ENCODE results near the gene TTLL8. TPM values are rescaled to one million over a fixed set of nuclear protein-coding genes. Genes with fewer than 3 reads are reported as not detected.

The TTLL8 gene
- total and polyA plus RNA-seq, 2 donors (not counting 3 experiments of a cell fraction or from before 2014, with no cell fraction given): not detected

DNA sequence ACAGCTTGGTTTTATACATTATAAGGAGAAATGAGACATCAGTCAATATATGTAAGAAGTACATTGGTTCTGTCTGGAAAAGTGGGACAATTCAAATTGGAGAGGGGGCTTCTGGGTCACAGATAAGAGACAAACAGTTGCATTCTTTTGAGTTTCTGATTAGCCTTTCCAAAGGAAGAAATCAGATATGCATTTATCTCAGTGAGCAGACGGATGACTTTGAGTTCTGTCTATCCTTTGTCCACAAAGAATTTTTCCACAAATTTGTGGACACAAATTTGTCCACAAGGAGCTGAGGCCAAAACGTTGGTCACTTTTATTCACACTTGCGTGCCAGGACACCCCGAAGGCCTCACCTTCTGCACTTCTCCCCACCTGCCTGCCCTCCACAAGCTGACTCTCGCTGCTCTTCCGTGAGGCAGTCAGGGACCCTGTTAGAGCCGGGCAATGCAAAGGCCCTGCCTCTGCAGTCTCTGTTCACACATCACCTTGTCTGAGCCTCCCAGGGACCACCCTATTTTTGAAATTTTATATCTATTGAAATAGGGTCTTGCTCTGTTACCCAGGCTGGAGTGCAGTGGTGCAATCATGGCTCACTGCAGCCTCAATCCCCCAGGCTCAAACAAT lies 66.1 kb downstream of the TTLL8 start:
- DNase-seq (ENCODE audit: low read depth, low spot score) (no peak), FAIRE-seq (no peak)
- Histone ChIP-seq H2AFZ (ENCODE audit: low read depth, low read length) (no peak overlapping the region), H3K4me3 (replicated peaks in 1 of 3; ENCODE audit: insufficient read depth in 1 of 3, low read depth in 1 of 3, low read length in 3 of 3) (no peak overlapping the region), H3K9ac (replicated peaks; ENCODE audit: extremely low read depth, insufficient read depth, low read length) (no peak overlapping the region), H3K9me1 (replicated peaks; ENCODE audit: control insufficient read depth, extremely low read depth, insufficient read depth, low read length) (no peaks in the 10 kb centered on the region), H3K79me2 (ENCODE audit: control insufficient read depth, insufficient read depth, low read length) (no peaks in the 10 kb centered on the region), H3K9me3 (replicated peaks; ENCODE audit: control insufficient read depth, insufficient read depth, low read length) (no peaks in the 10 kb centered on the region), H3K4me1 (ENCODE audit: control insufficient read depth, extremely low read depth, insufficient read depth, low read length) (no peaks in the 10 kb centered on the region), H3K36me3 (ENCODE audit: control insufficient read depth in 2 of 2, extremely low read depth in 1 of 2, insufficient read depth in 2 of 2, low read length in 2 of 2) (no peaks in the 10 kb centered on the region), H3K4me2 (ENCODE audit: insufficient read depth, low read length) (no peak overlapping the region), H4K20me1 (replicated peaks; ENCODE audit: control insufficient read depth, extremely low read depth, insufficient read depth, low read length) (no peaks in the 10 kb centered on the region), H3K27ac (ENCODE audit: insufficient read depth, low read depth, low read length) (no peak overlapping the region), H3K27me3 (ENCODE audit: control insufficient read depth in 2 of 2, insufficient read depth in 2 of 2, low read length in 2 of 2) (peaks cover 1 to 2% of the 10 kb centered on the region in 2 experiments)
- no peak for TF ChIP-seq EZH2 (IDR thresholded peaks at IDR 0.05; ENCODE audit: borderline replicate concordance, low read depth, low read length, severe bottlenecking)
- TF ChIP-seq JUN (IDR thresholded peaks at IDR 0.05; ENCODE audit: borderline replicate concordance, insufficient read depth, insufficient read length, low read depth): no peak
- TF ChIP-seq POLR2A (IDR thresholded peaks at IDR 0.05; ENCODE audit: low read depth, low read length): no peak
- no peak for TF ChIP-seq POLR2AphosphoS5 (IDR thresholded peaks at IDR 0.05; ENCODE audit: insufficient read depth, low read depth, low read length)
- TF ChIP-seq FOS (IDR thresholded peaks at IDR 0.05; ENCODE audit: borderline replicate concordance, insufficient read depth, low read length): no peak
- TF ChIP-seq, protein P1, sequence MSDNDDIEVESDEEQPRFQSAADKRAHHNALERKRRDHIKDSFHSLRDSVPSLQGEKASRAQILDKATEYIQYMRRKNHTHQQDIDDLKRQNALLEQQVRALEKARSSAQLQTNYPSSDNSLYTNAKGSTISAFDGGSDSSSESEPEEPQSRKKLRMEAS (IDR thresholded peaks at IDR 0.05; ENCODE audit: insufficient read depth, insufficient read length): no peak
- TF ChIP-seq, protein P2, sequence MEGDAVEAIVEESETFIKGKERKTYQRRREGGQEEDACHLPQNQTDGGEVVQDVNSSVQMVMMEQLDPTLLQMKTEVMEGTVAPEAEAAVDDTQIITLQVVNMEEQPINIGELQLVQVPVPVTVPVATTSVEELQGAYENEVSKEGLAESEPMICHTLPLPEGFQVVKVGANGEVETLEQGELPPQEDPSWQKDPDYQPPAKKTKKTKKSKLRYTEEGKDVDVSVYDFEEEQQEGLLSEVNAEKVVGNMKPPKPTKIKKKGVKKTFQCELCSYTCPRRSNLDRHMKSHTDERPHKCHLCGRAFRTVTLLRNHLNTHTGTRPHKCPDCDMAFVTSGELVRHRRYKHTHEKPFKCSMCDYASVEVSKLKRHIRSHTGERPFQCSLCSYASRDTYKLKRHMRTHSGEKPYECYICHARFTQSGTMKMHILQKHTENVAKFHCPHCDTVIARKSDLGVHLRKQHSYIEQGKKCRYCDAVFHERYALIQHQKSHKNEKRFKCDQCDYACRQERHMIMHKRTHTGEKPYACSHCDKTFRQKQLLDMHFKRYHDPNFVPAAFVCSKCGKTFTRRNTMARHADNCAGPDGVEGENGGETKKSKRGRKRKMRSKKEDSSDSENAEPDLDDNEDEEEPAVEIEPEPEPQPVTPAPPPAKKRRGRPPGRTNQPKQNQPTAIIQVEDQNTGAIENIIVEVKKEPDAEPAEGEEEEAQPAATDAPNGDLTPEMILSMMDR (IDR thresholded peaks at IDR 0.05; ENCODE audit: extremely low read depth in 1 of 2, insufficient read depth in 1 of 2, low read depth in 1 of 2, low read length in 2 of 2): no peak
- no peak for TF ChIP-seq MYC (IDR thresholded peaks at IDR 0.05; ENCODE audit: low read depth, low read length)
- no peak for TF ChIP-seq GATA2 (IDR thresholded peaks at IDR 0.05; ENCODE audit: insufficient read depth, insufficient read length, low read depth, low read length)
- POLR2A ChIA-PET: no interaction called here
- dilution Hi-C loops (cut with MboI; ENCODE audit: extremely low pct_ligation_motif_present, low sequenced_read_pairs) (no loop called here), intact Hi-C loops (cut with micrococcal nuclease) (loop anchor here (5.0 kb wide), 1 partner anchor 40 kb away; no protein-coding TSS in a partner anchor)
- CTCF ChIA-PET: interaction anchor here (0.7 to 4.7 kb wide), 6 partner anchors 9 to 101 kb away, joined by 3 to 50 read pairs (median 12); no protein-coding TSS in a partner anchor
- BruUV-seq (replicated peaks): no TSS peak
